ENCODE measurements around the gene UBAC2. TPM values are rescaled to one million over a fixed set of nuclear protein-coding genes. Genes with fewer than 3 reads are reported as not detected.

UBAC2 gene
- total and polyA plus RNA-seq, 4 donors = 49.9 to 77.1 (median 53.7) TPM

DNA sequence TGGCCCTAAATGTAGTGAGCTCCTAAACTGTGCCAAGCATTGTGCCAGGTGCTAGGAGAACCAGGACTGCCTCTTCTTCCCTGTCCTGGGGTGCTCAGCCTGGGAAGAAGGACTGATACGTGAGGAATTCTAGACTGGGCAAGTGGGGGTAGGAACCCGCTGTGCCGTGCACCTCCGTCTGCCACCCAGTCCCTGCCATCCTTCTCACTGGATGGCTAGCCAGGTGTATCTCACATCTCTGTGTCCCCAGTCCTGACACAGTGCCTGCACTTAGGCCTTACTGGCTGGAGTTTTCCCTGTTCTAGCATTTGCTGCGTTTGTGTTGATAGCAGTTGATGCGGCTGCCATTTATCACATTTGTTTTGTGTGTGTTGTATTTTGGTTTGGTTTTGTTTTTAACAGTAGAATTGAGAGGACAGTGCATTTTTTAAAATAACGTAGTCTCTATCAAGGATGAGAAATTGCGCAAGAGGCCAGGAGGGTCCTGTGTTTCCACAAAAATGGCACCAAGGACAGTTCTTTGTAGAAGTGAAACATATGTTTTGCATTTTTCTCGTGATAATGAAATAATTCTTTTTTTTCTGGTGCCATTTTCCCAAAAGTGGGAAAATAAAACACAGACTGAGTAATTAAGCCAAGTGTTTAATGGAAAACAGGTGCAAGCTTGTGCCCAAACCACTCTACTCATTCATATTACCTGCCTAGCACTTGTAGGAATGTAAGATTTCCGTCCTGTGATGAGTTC is 111.3 kb downstream of the UBAC2 start:
- 82% methylated on average over 10 of the region's 10 CpGs for WGBS, 2 donors
- ATAC-seq (ENCODE audit: insufficient read depth, low FRiP score) (no peak), DNase-seq (no peak)
- peak overlapping the region in 1 of 2 donors; percentile 7 for H3K27ac ChIP-seq (ENCODE audit: low read depth in 1 of 2, low read length in 1 of 2)
- TF ChIP-seq, protein P1, sequence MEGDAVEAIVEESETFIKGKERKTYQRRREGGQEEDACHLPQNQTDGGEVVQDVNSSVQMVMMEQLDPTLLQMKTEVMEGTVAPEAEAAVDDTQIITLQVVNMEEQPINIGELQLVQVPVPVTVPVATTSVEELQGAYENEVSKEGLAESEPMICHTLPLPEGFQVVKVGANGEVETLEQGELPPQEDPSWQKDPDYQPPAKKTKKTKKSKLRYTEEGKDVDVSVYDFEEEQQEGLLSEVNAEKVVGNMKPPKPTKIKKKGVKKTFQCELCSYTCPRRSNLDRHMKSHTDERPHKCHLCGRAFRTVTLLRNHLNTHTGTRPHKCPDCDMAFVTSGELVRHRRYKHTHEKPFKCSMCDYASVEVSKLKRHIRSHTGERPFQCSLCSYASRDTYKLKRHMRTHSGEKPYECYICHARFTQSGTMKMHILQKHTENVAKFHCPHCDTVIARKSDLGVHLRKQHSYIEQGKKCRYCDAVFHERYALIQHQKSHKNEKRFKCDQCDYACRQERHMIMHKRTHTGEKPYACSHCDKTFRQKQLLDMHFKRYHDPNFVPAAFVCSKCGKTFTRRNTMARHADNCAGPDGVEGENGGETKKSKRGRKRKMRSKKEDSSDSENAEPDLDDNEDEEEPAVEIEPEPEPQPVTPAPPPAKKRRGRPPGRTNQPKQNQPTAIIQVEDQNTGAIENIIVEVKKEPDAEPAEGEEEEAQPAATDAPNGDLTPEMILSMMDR (IDR thresholded peaks at IDR 0.05; ENCODE audit: control extremely low read depth, extremely low read depth) = no peak
- peaks cover 0 to 16% (median 7%) of the 10 kb centered on the region in 5 donors for H3K4me1 ChIP-seq (ENCODE audit: control insufficient read depth in 5 of 5, insufficient read depth in 5 of 5, low read length in 5 of 5)
- no peaks in the 10 kb centered on the region for H3K27me3 ChIP-seq (ENCODE audit: control insufficient read depth in 3 of 3, insufficient read depth in 3 of 3, low read length in 2 of 3)
- H3K36me3 ChIP-seq (ENCODE audit: control insufficient read depth in 4 of 4, insufficient read depth in 4 of 4, low read length in 4 of 4) = peaks cover 0 to 7% (median under 1%) of the 10 kb centered on the region in 4 donors
- no peak overlapping the region for H3K9ac ChIP-seq (ENCODE audit: insufficient read depth in 1 of 2, low read length in 2 of 2)
- no peak overlapping the region for H3K4me3 ChIP-seq
- no peaks in the 10 kb centered on the region for H3K9me3 ChIP-seq (ENCODE audit: control insufficient read depth in 4 of 4, insufficient read depth in 3 of 4, low read length in 3 of 4)

DNA sequence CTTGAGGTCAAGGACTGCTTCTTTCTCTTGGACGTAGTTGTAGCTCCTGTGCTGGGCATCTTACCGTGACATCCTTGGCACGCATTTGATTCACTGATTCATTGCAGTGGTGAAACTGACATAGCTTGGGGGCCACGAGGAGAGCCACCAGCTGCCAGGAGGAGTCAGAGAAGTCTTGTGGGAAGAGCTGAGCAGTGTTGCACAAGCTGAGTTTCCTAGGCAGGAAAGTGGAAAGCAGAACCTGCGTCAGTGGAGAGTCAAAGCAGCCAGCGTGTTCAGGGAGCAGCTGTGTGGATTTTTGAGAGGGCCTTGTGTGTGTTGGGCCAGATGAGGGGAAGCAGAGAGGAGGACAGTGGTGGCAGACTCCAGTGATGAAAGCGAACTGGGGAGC is 111.8 kb downstream of the UBAC2 start:
- Histone ChIP-seq H3K36me3 (ENCODE audit: control insufficient read depth in 4 of 4, insufficient read depth in 4 of 4, low read length in 4 of 4) (peaks cover 0 to 8% (median under 1%) of the 10 kb centered on the region in 4 donors), H3K9ac (ENCODE audit: insufficient read depth in 1 of 2, low read length in 2 of 2) (no peak overlapping the region), H3K4me1 (ENCODE audit: control insufficient read depth in 5 of 5, insufficient read depth in 5 of 5, low read length in 5 of 5) (peaks cover 0 to 17% (median 6%) of the 10 kb centered on the region in 5 donors), H3K27ac (ENCODE audit: low read depth in 1 of 2, low read length in 1 of 2) (peak overlapping the region in 1 of 2 donors; percentile 1), H3K27me3 (ENCODE audit: control insufficient read depth in 3 of 3, insufficient read depth in 3 of 3, low read length in 2 of 3) (no peaks in the 10 kb centered on the region), H3K4me3 (no peak overlapping the region), H3K9me3 (ENCODE audit: control insufficient read depth in 4 of 4, insufficient read depth in 3 of 4, low read length in 3 of 4) (no peaks in the 10 kb centered on the region)
- WGBS, 2 donors = 23 to 58% methylated on average over 7 of the region's 7 CpGs
- ATAC-seq (ENCODE audit: insufficient read depth, low FRiP score) (peak; percentile 23), DNase-seq (peak in 1 of 3 donors; percentile 30)
- TF ChIP-seq, protein P1 (IDR thresholded peaks at IDR 0.05; ENCODE audit: control extremely low read depth, extremely low read depth) = no peak

DNA sequence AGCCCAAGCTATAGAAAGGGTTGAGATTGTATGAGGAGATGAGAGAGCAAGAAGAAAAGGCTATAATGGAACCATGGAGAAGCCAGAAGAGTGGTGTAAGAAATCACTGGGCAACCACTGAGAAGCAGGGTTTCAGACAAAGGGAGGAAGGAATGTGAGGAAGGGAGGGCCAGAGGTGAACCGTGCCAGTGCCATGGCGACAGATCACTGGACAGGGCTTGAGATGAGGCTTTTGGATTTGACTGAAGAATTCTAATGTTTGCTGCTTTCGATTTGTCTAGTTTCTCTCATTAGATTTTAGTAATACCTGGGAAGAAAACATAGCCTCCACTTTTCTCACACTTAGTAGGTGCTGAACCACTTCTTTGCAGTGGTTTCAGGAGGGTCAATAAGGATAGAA is 112.8 kb downstream of the UBAC2 start:
- H3K4me3 ChIP-seq = no peak overlapping the region
- peaks cover 0 to 8% (median 2%) of the 10 kb centered on the region in 4 donors for H3K36me3 ChIP-seq (ENCODE audit: control insufficient read depth in 4 of 4, insufficient read depth in 4 of 4, low read length in 4 of 4)
- DNase-seq (no peak), ATAC-seq (ENCODE audit: insufficient read depth, low FRiP score) (no peak)
- peaks cover 0 to 11% (median 6%) of the 10 kb centered on the region in 5 donors for H3K4me1 ChIP-seq (ENCODE audit: control insufficient read depth in 5 of 5, insufficient read depth in 5 of 5, low read length in 5 of 5)
- H3K9ac ChIP-seq (ENCODE audit: insufficient read depth in 1 of 2, low read length in 2 of 2) = no peak overlapping the region
- TF ChIP-seq, protein P1 (IDR thresholded peaks at IDR 0.05; ENCODE audit: control extremely low read depth, extremely low read depth) = no peak
- H3K9me3 ChIP-seq (ENCODE audit: control insufficient read depth in 4 of 4, insufficient read depth in 3 of 4, low read length in 3 of 4) = no peaks in the 10 kb centered on the region
- no peaks in the 10 kb centered on the region for H3K27me3 ChIP-seq (ENCODE audit: control insufficient read depth in 3 of 3, insufficient read depth in 3 of 3, low read length in 2 of 3)
- 61 to 71% methylated on average over 3 of the region's 3 CpGs for WGBS, 2 donors
- peak overlapping the region; percentile 27 to 51 for H3K27ac ChIP-seq (ENCODE audit: low read depth in 1 of 2, low read length in 1 of 2)
